ENCODE results near the gene LRRC1. TPM values are rescaled to one million over a fixed set of nuclear protein-coding genes. Genes with fewer than 3 reads are reported as not detected.

Gene LRRC1
- total RNA-seq, 1 donor from 2014 or later: 2.6 TPM

DNA sequence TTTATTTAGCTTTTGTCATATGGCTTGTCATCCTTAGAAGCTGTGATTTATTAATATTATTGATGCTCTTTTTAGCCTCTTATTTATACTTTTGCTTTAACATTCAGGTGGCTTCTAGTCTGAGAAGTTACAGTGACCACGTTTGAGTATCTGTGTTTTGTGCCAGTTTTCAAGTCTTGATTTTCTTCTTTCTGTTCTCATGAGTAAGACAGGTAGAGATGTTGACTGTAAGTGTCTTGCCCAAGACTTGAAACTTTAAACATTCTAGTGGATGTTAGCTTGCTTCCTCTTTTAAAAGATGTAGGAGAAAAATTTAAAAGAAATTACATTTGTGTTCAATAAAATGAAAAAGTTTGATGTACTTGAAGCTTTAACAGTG lies 122.6 kb downstream of the LRRC1 start:
- no peaks in the 10 kb centered on the region for H3K4me1 Mint-ChIP-seq (ENCODE audit: low read depth, unreplicated experiment)
- no peaks in the 10 kb centered on the region for H3K9me3 Mint-ChIP-seq (ENCODE audit: unreplicated experiment)
- no peak overlapping the region for H3K27ac Mint-ChIP-seq (ENCODE audit: unreplicated experiment)
- TF ChIP-seq CTCF (IDR thresholded peaks at IDR 0.05; ENCODE audit: partially characterized antibody, unreplicated experiment): no peak
- no peaks in the 10 kb centered on the region for H3K27me3 Mint-ChIP-seq (ENCODE audit: unreplicated experiment)
- DNase-seq: no peak
- no peak overlapping the region for H3K4me3 Mint-ChIP-seq (ENCODE audit: unreplicated experiment)
- H3K36me3 Mint-ChIP-seq (ENCODE audit: unreplicated experiment): no peaks in the 10 kb centered on the region

GRCh38 chr6:53918854-53919510 lies 124.2 kb downstream of the LRRC1 start:
- Mint-ChIP-seq H3K4me1 (ENCODE audit: low read depth, unreplicated experiment) (no peaks in the 10 kb centered on the region), H3K36me3 (ENCODE audit: unreplicated experiment) (no peaks in the 10 kb centered on the region), H3K4me3 (ENCODE audit: unreplicated experiment) (no peak overlapping the region), H3K9me3 (ENCODE audit: unreplicated experiment) (no peaks in the 10 kb centered on the region), H3K27me3 (ENCODE audit: unreplicated experiment) (no peaks in the 10 kb centered on the region), H3K27ac (ENCODE audit: unreplicated experiment) (no peak overlapping the region)
- no peak for TF ChIP-seq CTCF (IDR thresholded peaks at IDR 0.05; ENCODE audit: partially characterized antibody, unreplicated experiment)
- no peak for DNase-seq

DNA sequence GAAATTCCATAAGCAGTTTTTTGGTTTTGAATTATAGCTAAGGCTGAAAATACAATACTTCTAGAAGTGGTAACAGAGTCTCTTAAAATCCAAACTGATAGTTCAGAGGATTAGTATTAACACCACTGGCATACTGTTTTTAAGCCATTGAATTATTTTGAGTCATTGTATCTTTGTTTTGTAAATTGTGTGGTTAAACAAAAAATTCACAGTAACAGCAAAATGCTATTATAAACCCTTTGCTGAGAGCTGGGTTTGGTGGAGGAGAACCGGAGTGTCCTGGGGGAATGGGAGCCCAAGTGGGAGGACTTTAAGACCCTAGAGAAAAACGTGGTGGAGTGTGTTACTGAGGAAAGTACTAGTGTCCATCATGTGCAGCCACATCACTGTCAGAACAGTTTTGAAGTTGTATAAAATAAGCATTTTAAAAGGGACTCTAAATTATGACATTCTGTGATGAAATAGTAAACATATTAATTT lies 125.1 kb downstream of the LRRC1 start:
- no peaks in the 10 kb centered on the region for H3K4me1 Mint-ChIP-seq (ENCODE audit: low read depth, unreplicated experiment)
- H3K4me3 Mint-ChIP-seq (ENCODE audit: unreplicated experiment): no peak overlapping the region
- H3K36me3 Mint-ChIP-seq (ENCODE audit: unreplicated experiment): no peaks in the 10 kb centered on the region
- DNase-seq: no peak
- no peak overlapping the region for H3K27ac Mint-ChIP-seq (ENCODE audit: unreplicated experiment)
- no peaks in the 10 kb centered on the region for H3K9me3 Mint-ChIP-seq (ENCODE audit: unreplicated experiment)
- no peaks in the 10 kb centered on the region for H3K27me3 Mint-ChIP-seq (ENCODE audit: unreplicated experiment)
- no peak for TF ChIP-seq CTCF (IDR thresholded peaks at IDR 0.05; ENCODE audit: partially characterized antibody, unreplicated experiment)

DNA sequence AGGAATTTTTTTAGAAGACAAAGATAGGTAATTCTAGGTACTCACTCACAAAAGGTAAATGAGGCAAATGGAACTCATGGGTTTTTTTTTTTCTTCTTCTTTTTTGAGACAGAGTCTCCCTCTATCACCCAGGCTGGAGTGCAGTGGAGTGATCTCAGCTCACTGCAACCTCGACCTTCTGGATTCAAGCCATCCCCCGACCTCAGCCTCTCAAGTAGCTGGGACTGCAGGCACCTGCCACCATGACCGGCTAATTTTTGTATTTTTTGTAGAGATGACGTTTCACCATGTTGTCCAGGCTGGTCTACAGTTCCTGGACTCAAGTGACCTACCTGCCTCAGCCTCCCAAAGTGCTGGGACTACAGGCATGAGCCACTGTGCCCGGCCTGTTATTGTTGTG lies 126.1 kb downstream of the LRRC1 start:
- Mint-ChIP-seq H3K36me3 (ENCODE audit: unreplicated experiment) (no peaks in the 10 kb centered on the region), H3K4me3 (ENCODE audit: unreplicated experiment) (no peak overlapping the region), H3K27ac (ENCODE audit: unreplicated experiment) (no peak overlapping the region), H3K4me1 (ENCODE audit: low read depth, unreplicated experiment) (no peaks in the 10 kb centered on the region), H3K9me3 (ENCODE audit: unreplicated experiment) (no peaks in the 10 kb centered on the region), H3K27me3 (ENCODE audit: unreplicated experiment) (no peaks in the 10 kb centered on the region)
- no peak for DNase-seq
- no peak for TF ChIP-seq CTCF (IDR thresholded peaks at IDR 0.05; ENCODE audit: partially characterized antibody, unreplicated experiment)

- Mint-ChIP-seq H3K4me3 (ENCODE audit: unreplicated experiment) (no peak overlapping the region), H3K4me1 (ENCODE audit: low read depth, unreplicated experiment) (no peaks in the 10 kb centered on the region), H3K27me3 (ENCODE audit: unreplicated experiment) (no peaks in the 10 kb centered on the region), H3K27ac (ENCODE audit: unreplicated experiment) (no peak overlapping the region), H3K36me3 (ENCODE audit: unreplicated experiment) (no peaks in the 10 kb centered on the region), H3K9me3 (ENCODE audit: unreplicated experiment) (no peaks in the 10 kb centered on the region)
- no peak for DNase-seq
- TF ChIP-seq CTCF (IDR thresholded peaks at IDR 0.05; ENCODE audit: partially characterized antibody, unreplicated experiment): no peak
These were observed 126.8 kb downstream of the LRRC1 start for GRCh38 chr6:53921639-53922038.

Data from glutamatergic neuron (in vitro differentiated cells).